GM13977 (cell line): ENCODE measurements around the gene DOC2B.

Experiments used
- DNase-seq: peaks from one replicate; pipeline ENCODE4 v3.0.0; 2012; ENCODE audit warnings: low spot score
- CTCF ChIP-seq: IDR thresholded peaks from 2 replicates; pipeline ENCODE4 v1.5.1; 2012; ENCODE audit warnings: mild to moderate bottlenecking, control low read depth; ENCODE audit not compliant: insufficient read depth; ENCODE audit errors: extremely low read depth, missing control alignments
- in situ Hi-C: fragments of 300-500 bp; cut with MboI; formaldehyde crosslinking; loops from one replicate; pipeline ENCODE4 v1.12.0; 2022; ENCODE audit warnings: low sequenced_read_pairs, low pct_unique_long_range_greater_than_20kb, mixed read lengths, inconsistent platforms; ENCODE audit not compliant: unreplicated experiment

Gene DOC2B

DNA sequence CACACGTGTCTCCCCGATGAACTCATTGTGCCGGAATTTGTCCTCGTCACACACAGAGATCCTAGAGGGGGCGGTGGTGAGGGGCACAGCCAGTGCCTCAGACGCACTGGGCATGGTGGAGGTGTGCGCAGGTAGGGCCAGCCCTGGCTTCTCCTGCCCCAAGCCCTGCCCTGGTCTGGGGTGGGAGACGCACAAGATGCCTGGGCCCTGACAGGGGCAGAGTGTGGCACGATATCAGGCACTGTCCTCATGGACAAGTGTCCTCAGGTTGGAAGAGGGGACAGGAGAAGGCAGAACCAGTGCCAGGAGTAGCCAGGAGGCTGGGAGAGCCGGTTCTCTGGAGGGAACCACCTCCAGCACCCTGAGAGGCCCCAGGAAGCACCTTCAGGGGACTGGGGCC is 20.0 kb downstream of the DOC2B start:
- no peak for TF ChIP-seq CTCF
- no peak for DNase-seq
- in situ Hi-C loops, result no loop called here

- in situ Hi-C loops, result no loop called here
- no peak for DNase-seq
- TF ChIP-seq CTCF, result no peak
These were observed 21.1 kb downstream of the DOC2B start for GRCh38 chr17:160336-160735.

DNA sequence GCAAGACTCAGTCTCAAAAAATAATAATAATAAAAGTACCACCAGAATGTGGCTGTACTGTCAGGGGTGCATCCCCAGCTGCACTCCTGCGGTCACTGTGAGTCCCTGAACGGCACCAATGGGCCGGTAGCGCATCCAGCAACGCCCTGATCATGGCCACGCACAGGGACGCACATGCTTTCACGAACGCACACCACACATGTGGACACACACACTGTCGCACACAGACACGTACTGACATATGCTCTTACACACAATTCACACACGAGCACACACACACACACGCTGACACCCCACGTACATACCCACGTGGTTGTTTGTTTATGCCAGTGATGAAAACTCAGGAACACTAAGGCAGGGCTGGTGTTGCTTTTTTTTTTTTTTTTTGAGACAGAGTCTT is 21.8 kb downstream of the DOC2B start:
- no peak for DNase-seq
- in situ Hi-C loops, result no loop called here
- TF ChIP-seq CTCF, result no peak

- TF ChIP-seq CTCF, result no peak
- in situ Hi-C loops, result no loop called here
These were observed 23.1 kb downstream of the DOC2B start for GRCh38 chr17:158379-158778.

GRCh38 chr17:157901-158300 is 23.5 kb downstream of the DOC2B start:
- no peak for DNase-seq
- in situ Hi-C loops, result no loop called here
- no peak for TF ChIP-seq CTCF

More at GRCh38 chr17:158379-158778, 23.1 kb downstream of the DOC2B start:
- DNase-seq, result no peak

- in situ Hi-C loops, result no loop called here
These were observed 24.5 kb downstream of the DOC2B start for GRCh38 chr17:156946-157345.

More at GRCh38 chr17:156946-157345, 24.5 kb downstream of the DOC2B start:
- TF ChIP-seq CTCF, result no peak
- no peak for DNase-seq
